B cell (primary cell): ENCODE measurements around the gene CABLES2. TPM values are rescaled to one million over a fixed set of nuclear protein-coding genes. Genes with fewer than 3 reads are reported as not detected.

Experiments used
- ATAC-seq: fragments of 200-7000 bp; cut with Tn5 transposase; one replicate; pipeline ENCODE4 v1.10.0; 2021; ENCODE audit warnings: low read depth, mild to moderate bottlenecking, moderate number of reproducible peaks, moderate library complexity
- CTCF ChIA-PET: fragments of 350-600 bp; sonication (Branson Sonifier 250); formaldehyde crosslinking; loops from one replicate; lab custom pipeline; 2021; ENCODE audit warnings: antibody characterized with exemption, inconsistent platforms; lab: Charles Lee
- POLR2A ChIA-PET: fragments of 350-600 bp; sonication (Branson Sonifier 250); formaldehyde crosslinking; loops from one replicate; lab custom pipeline; 2021; ENCODE audit warnings: antibody characterized with exemption; lab: Charles Lee
- DNase-seq: peaks from one replicate; pipeline ENCODE4 v3.0.0; 2013
- H2AFZ ChIP-seq: 2 replicates; pipeline ENCODE4 v1.6.1; 2012; ENCODE audit warnings: mild to moderate bottlenecking, low read depth, low read length; ENCODE audit not compliant: insufficient read depth, poor library complexity, severe bottlenecking
- H3K27ac ChIP-seq, 2 donors: 1 replicate in 1 of 2; 2 replicates in 1 of 2; pipeline ENCODE4 v1.5.1; 2012 to 2013; ENCODE audit warnings: low read length in 2 of 2, mild to moderate bottlenecking in 2 of 2, moderate library complexity in 1 of 2
- H3K27me3 ChIP-seq, 4 experiments: fragments of 200-600 bp in 1 of 4; sonication (generic) in 1 of 4; replicated peaks in 1 of 4; 1 replicate in 2 of 4; 2 replicates in 2 of 4; pipeline versions ENCODE4 v1.6.1 to v1.7.0; 2013 to 2016; ENCODE audit warnings: low read length in 3 of 4, mild to moderate bottlenecking in 2 of 4, mixed read lengths in 1 of 4, moderate library complexity in 1 of 4; ENCODE audit not compliant: insufficient read depth in 4 of 4, control insufficient read depth in 3 of 4; ENCODE audit errors: control extremely low read depth in 1 of 4
- H3K36me3 ChIP-seq, 2 experiments: replicated peaks in 1 of 2; 1 replicate in 1 of 2; 2 replicates in 1 of 2; pipeline versions ENCODE4 v1.6.1 to v1.7.1; 2013; ENCODE audit warnings: low read length in 1 of 2; ENCODE audit not compliant: insufficient read depth in 2 of 2, control insufficient read depth in 1 of 2; ENCODE audit errors: control extremely low read depth in 1 of 2, extremely low read depth in 1 of 2
- H3K4me1 ChIP-seq, 2 donors: fragments of 200-600 bp in 1 of 2; sonication (generic) in 1 of 2; 1 replicate in 1 of 2; 2 replicates in 1 of 2; pipeline versions ENCODE4 v1.5.1 to v1.6.1; 2013 to 2017; ENCODE audit warnings: low read length in 2 of 2; ENCODE audit not compliant: control insufficient read depth in 2 of 2, insufficient read depth in 2 of 2
- H3K4me2 ChIP-seq: replicated peaks from 2 replicates; pipeline ENCODE3; 2012; ENCODE audit warnings: mild to moderate bottlenecking, low read depth, low read length; ENCODE audit not compliant: poor library complexity, severe bottlenecking
- H3K4me3 ChIP-seq, 5 experiments: fragments of 200-600 bp in 1 of 5; sonication (generic) in 1 of 5; 1 replicate in 3 of 5; 2 replicates in 2 of 5; pipeline versions ENCODE4 v1.5.1 to v1.7.0; 2011 to 2016; ENCODE audit warnings: low read length in 4 of 5, mild to moderate bottlenecking in 4 of 5, low read depth in 2 of 5, control low read depth in 1 of 5, moderate library complexity in 1 of 5; ENCODE audit not compliant: insufficient read depth in 1 of 5; ENCODE audit errors: control extremely low read depth in 1 of 5, extremely low read depth in 1 of 5
- H3K79me2 ChIP-seq: fragments of 200-600 bp; sonication (generic); one replicate; pipeline ENCODE4 v1.6.0; 2016; ENCODE audit warnings: low read length; ENCODE audit not compliant: control insufficient read depth, insufficient read depth
- H3K9ac ChIP-seq: fragments of 200-600 bp; sonication (generic); 2 replicates; pipeline ENCODE4 v1.6.1; 2017; ENCODE audit warnings: mild to moderate bottlenecking, low read length, moderate library complexity
- H3K9me3 ChIP-seq, 3 donors: one replicate each; pipeline versions ENCODE4 v1.6.1 to v1.7.1; 2013; ENCODE audit warnings: low read length in 2 of 3; ENCODE audit not compliant: control insufficient read depth in 2 of 3, insufficient read depth in 1 of 3; ENCODE audit errors: control extremely low read depth in 1 of 3
- H4K20me1 ChIP-seq: 2 replicates; pipeline ENCODE4 v1.6.0; 2012; ENCODE audit warnings: mild to moderate bottlenecking, low read length; ENCODE audit not compliant: insufficient read depth, control insufficient read depth, poor library complexity, severe bottlenecking
- H3K27ac Mint-ChIP-seq: one replicate; pipeline ENCODE4 v1.8.0; 2021; ENCODE audit warnings: mixed read lengths
- H3K27me3 Mint-ChIP-seq: one replicate; pipeline ENCODE4 v1.8.0; 2021; ENCODE audit warnings: mixed read lengths
- H3K4me1 Mint-ChIP-seq: one replicate; pipeline ENCODE4 v1.8.0; 2021; ENCODE audit warnings: mixed read lengths
- H3K4me3 Mint-ChIP-seq: one replicate; pipeline ENCODE4 v1.8.0; 2021; ENCODE audit warnings: mixed read lengths
- H3K9me3 Mint-ChIP-seq: one replicate; pipeline ENCODE4 v1.8.0; 2022; ENCODE audit warnings: mixed read lengths; ENCODE audit not compliant: insufficient read depth
- CTCF ChIP-seq: fragments of 200-600 bp; IDR thresholded peaks from one replicate; pipeline ENCODE4 v1.8.0; 2022; ENCODE audit warnings: antibody characterized with exemption, mild to moderate bottlenecking
- EZH2 ChIP-seq: IDR thresholded peaks from 2 replicates; pipeline ENCODE4 v1.6.1; 2012; ENCODE audit warnings: borderline replicate concordance, low read depth, mild to moderate bottlenecking, moderate library complexity, low read length; ENCODE audit not compliant: insufficient read depth, poor library complexity, severe bottlenecking
- WGBS: methylation state at CpG from one replicate; pipeline ENCODE4 v1.1.5; 2013; ENCODE audit warnings: missing lambda C conversion rate; ENCODE audit not compliant: insufficient coverage; 5-methylcytosine and 5-hydroxymethylcytosine counted together
- intact Hi-C: fragments of 100-400 bp; cut with micrococcal nuclease; formaldehyde crosslinking; loops from one replicate; pipeline ENCODE4 v1.10.0; 2022
- polyA plus RNA-seq: library from polyadenylated mRNA; depleted of rRNA; stranded (reverse); fragments of >200 nt; gene quantifications from 2 replicates; pipeline ENCODE4 v1.2.3, GENCODE V29; 2012
- total RNA-seq, 2 donors: library from RNA; stranded (reverse); fragments of 120-200 nt in 1 of 2; gene quantifications; 1 replicate in 1 of 2; 2 replicates in 1 of 2; pipeline versions ENCODE4 v1.2.3 to v1.2.4, GENCODE V29; 2013 to 2022

CABLES2 gene
- total and polyA plus RNA-seq, 2 donors (not counting 1 experiment from before 2014, with no cell fraction given), result 4.8 to 8.2 TPM

GRCh38 chr20:62398120-62398821 lies 8.8 kb downstream of the CABLES2 start:
- DNase-seq (no peak), ATAC-seq (no peak)
- TF ChIP-seq EZH2, result no peak
- TF ChIP-seq CTCF, result no peak
- intact Hi-C loops, result no loop called here
- H3K9me3 Mint-ChIP-seq, result no peaks in the 10 kb centered on the region
- no peak overlapping the region for H3K27ac Mint-ChIP-seq
- H4K20me1 ChIP-seq, result peaks cover under 1% of the 10 kb centered on the region
- no peaks in the 10 kb centered on the region for H3K27me3 Mint-ChIP-seq
- no peak overlapping the region for H3K4me2 ChIP-seq
- peaks cover 0 to 7% (median 0%) of the 10 kb centered on the region in 3 donors for H3K9me3 ChIP-seq
- peaks cover 13% of the 10 kb centered on the region for H3K4me1 Mint-ChIP-seq
- ChIA-PET POLR2A (no interaction called here), CTCF (no interaction called here)
- no peak overlapping the region for H3K4me3 ChIP-seq
- H3K4me3 Mint-ChIP-seq, result no peak overlapping the region
- no peaks in the 10 kb centered on the region for H3K27me3 ChIP-seq
- H3K4me1 ChIP-seq, result peaks cover 0 to 10% of the 10 kb centered on the region in 2 donors
- WGBS, result 93% methylated on average over 18 of the region's 19 CpGs
- H3K9ac ChIP-seq, result no peak overlapping the region
- no peak overlapping the region for H3K27ac ChIP-seq
- H3K79me2 ChIP-seq, result no peaks in the 10 kb centered on the region
- H3K36me3 ChIP-seq, result peaks cover 0 to 5% of the 10 kb centered on the region in 2 experiments
- no peak overlapping the region for H2AFZ ChIP-seq
